Measurements from ENCODE around the gene VARS2.

Gene VARS2

GRCh38 chr6:30907758-30908591 lies 6.1 kb upstream of the VARS2 start, which contains the start of gene GTF2H4 (continued):
- peak; percentile 96 for TF ChIP-seq PRDM10 (tag by site-specific recombination; IDR thresholded peaks at IDR 0.05)
- TF ChIP-seq SCRT1 (tag by site-specific recombination; IDR thresholded peaks at IDR 0.05; ENCODE audit: borderline replicate concordance), result no peak
- TF ChIP-seq ZXDB (tag by site-specific recombination; IDR thresholded peaks at IDR 0.05), result peak; percentile 99
- no peak for TF ChIP-seq ZNF426 (tag by site-specific recombination; IDR thresholded peaks at IDR 0.05)
- no peak for TF ChIP-seq ZNF747 (tag by site-specific recombination; IDR thresholded peaks at IDR 0.05)
- TF ChIP-seq ZBTB11 (tag by site-specific recombination; conservative IDR thresholded peaks at IDR 0.05; ENCODE audit: low read depth), result peak; percentile 100
- 0 out of 2 replicates have a peak, but pooled peaks have one; percentile 31 for TF ChIP-seq ZNF114 (tag by site-specific recombination; IDR thresholded peaks at IDR 0.05)
- peak; percentile 67 for TF ChIP-seq OSR2 (tag by site-specific recombination; IDR thresholded peaks at IDR 0.05)
- TF ChIP-seq ZNF433 (tag by site-specific recombination; IDR thresholded peaks at IDR 0.05; ENCODE audit: low read depth), result no peak
- peak; percentile 96 for TF ChIP-seq ZNF280D (tag by site-specific recombination; IDR thresholded peaks at IDR 0.05)
- TF ChIP-seq IKZF3 (tag by site-specific recombination; IDR thresholded peaks at IDR 0.05), result peak; percentile 99
- TF ChIP-seq ZNF560 (tag by site-specific recombination; IDR thresholded peaks at IDR 0.05; ENCODE audit: borderline replicate concordance), result no peak
- no peak for TF ChIP-seq ZNF830 (tag by site-specific recombination; IDR thresholded peaks at IDR 0.05; ENCODE audit: low read depth)
- TF ChIP-seq ZNF791 (tag by site-specific recombination; IDR thresholded peaks at IDR 0.05), result no peak
- TF ChIP-seq ZNF138 (tag by site-specific recombination; IDR thresholded peaks at IDR 0.05; ENCODE audit: borderline replicate concordance), result no peak
- peak; percentile 98 for TF ChIP-seq ZNF580 (tag by site-specific recombination; IDR thresholded peaks at IDR 0.05)
- no peak for TF ChIP-seq AEBP2 (tag by site-specific recombination; IDR thresholded peaks at IDR 0.05; ENCODE audit: borderline replicate concordance)
- peak; percentile 98 for TF ChIP-seq ZNF639 (tag by site-specific recombination; IDR thresholded peaks at IDR 0.05)
- TF ChIP-seq ZFP41 (tag by site-specific recombination; IDR thresholded peaks at IDR 0.05; ENCODE audit: borderline replicate concordance), result no peak
- no peak for TF ChIP-seq ZNF701 (tag by site-specific recombination; IDR thresholded peaks at IDR 0.05)
- peak; percentile 16 for TF ChIP-seq SETDB1 (IDR thresholded peaks at IDR 0.05; ENCODE audit: insufficient read length, low read length)
- TF ChIP-seq HOXD13 (CRISPR knock-in tag; IDR thresholded peaks at IDR 0.05; ENCODE audit: borderline replicate concordance), result 0 out of 2 replicates have a peak, but pooled peaks have one; percentile 23
- no peak; the same call in none of the 2 replicates for TF ChIP-seq ZSCAN23 (tag by site-specific recombination; IDR thresholded peaks at IDR 0.05)
- TF ChIP-seq ZNF658 (tag by site-specific recombination; IDR thresholded peaks at IDR 0.05), result no peak
- no peak for TF ChIP-seq ZNF211 (tag by site-specific recombination; IDR thresholded peaks at IDR 0.05; ENCODE audit: low read depth)
- peak; percentile 95 for TF ChIP-seq ZNF24 (tag by site-specific recombination; IDR thresholded peaks at IDR 0.05)
